ENCODE measurements around the gene UGT1A3.

DNA sequence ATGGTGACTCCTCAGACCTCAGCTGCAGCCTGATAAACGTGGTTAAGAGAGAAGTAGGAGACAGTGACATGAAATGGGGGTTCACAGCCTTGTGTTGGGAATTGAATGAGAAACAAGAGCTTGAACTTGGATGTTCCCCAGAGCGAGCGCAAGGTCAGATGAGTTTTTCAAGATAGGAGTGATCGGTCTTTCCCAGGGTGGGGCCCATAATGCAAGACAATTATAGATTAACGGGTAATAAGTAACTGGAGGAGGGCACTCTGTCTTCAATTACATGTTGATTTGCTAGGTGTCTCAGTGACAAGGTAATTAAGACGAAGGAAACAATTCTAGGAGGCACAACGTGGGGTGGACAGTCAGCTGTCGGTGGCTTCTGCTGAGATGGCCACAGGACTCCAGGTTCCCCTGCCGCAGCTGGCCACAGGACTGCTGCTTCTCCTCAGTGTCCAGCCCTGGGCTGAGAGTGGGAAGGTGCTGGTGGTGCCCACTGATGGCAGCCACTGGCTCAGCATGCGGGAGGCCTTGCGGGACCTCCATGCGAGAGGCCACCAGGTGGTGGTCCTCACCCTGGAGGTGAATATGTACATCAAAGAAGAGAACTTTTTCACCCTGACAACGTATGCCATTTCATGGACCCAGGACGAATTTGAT lies 16.1 kb upstream of the UGT1A3 start, which contains the start of gene UGT1A5:
- TF ChIP-seq, protein P1, sequence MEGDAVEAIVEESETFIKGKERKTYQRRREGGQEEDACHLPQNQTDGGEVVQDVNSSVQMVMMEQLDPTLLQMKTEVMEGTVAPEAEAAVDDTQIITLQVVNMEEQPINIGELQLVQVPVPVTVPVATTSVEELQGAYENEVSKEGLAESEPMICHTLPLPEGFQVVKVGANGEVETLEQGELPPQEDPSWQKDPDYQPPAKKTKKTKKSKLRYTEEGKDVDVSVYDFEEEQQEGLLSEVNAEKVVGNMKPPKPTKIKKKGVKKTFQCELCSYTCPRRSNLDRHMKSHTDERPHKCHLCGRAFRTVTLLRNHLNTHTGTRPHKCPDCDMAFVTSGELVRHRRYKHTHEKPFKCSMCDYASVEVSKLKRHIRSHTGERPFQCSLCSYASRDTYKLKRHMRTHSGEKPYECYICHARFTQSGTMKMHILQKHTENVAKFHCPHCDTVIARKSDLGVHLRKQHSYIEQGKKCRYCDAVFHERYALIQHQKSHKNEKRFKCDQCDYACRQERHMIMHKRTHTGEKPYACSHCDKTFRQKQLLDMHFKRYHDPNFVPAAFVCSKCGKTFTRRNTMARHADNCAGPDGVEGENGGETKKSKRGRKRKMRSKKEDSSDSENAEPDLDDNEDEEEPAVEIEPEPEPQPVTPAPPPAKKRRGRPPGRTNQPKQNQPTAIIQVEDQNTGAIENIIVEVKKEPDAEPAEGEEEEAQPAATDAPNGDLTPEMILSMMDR (IDR thresholded peaks at IDR 0.05) = no peak
- no peak for TF ChIP-seq EZH2 (IDR thresholded peaks at IDR 0.05; ENCODE audit: borderline replicate concordance, insufficient read depth, low read depth, low read length, poor library complexity, severe bottlenecking)

All from B cell (primary cell).